UCSD-AML1 (cell line): ENCODE measurements around the gene TBC1D10B.
"Not testable (repeated sequence)": the region's sequence is repeated elsewhere in the genome, so short reads cannot be mapped to it uniquely, and the experiment has no call there.

Source experiments
- DNase-seq: peaks from one replicate; lab custom pipeline; 2025; ENCODE audit not compliant: unreplicated experiment; lab: John Stamatoyannopoulos, UW

Gene TBC1D10B

GRCh38 chr16:30397776-30398660, 27.7 kb upstream of the TBC1D10B start:
- no peak for DNase-seq

GRCh38 chr16:30397056-30397455, 26.8 kb upstream of the TBC1D10B start:
- no peak for DNase-seq

GRCh38 chr16:30396627-30397026, 26.3 kb upstream of the TBC1D10B start:
- not testable (repeated sequence) for DNase-seq

- no peak for DNase-seq
Measured at GRCh38 chr16:30395992-30396585, 25.8 kb upstream of the TBC1D10B start.

- peak; percentile 90 for DNase-seq
Measured at GRCh38 chr16:30395155-30395991, 25.1 kb upstream of the TBC1D10B start, which contains the start of gene ZNF48. Gene ZNF48, plus strand, starts transcription at chr16:30395420. Its CDS starts 375 bp downstream, at chr16:30395795.

GRCh38 chr16:30394592-30395154, 24.4 kb upstream of the TBC1D10B start:
- DNase-seq, result no peak

GRCh38 chr16:30383521-30383920, 13.2 kb upstream of the TBC1D10B start:
- no peak for DNase-seq

GRCh38 chr16:30382111-30382881, 12.0 kb upstream of the TBC1D10B start, which contains the start of gene SEPTIN1:
Gene SEPTIN1, minus strand, starts transcription at chr16:30382561. Its CDS starts 19 bp downstream, at chr16:30382542.
- peak; percentile 41 for DNase-seq

GRCh38 chr16:30381291-30382041, 11.2 kb upstream of the TBC1D10B start:
- no peak for DNase-seq

- DNase-seq, result no peak
Measured at GRCh38 chr16:30380803-30381208, 10.5 kb upstream of the TBC1D10B start.

- no peak for DNase-seq
Measured at GRCh38 chr16:30380072-30380802, 9.9 kb upstream of the TBC1D10B start.

- no peak for DNase-seq
Measured at GRCh38 chr16:30379158-30379783, 9.0 kb upstream of the TBC1D10B start.

GRCh38 chr16:30378236-30379157, 8.2 kb upstream of the TBC1D10B start:
- DNase-seq, result peak; percentile 99

GRCh38 chr16:30377812-30378235, 7.5 kb upstream of the TBC1D10B start:
- peak; percentile 91 for DNase-seq

GRCh38 chr16:30377050-30377811, 6.9 kb upstream of the TBC1D10B start:
- no peak for DNase-seq

- DNase-seq, result no peak
Measured at GRCh38 chr16:30376461-30376902, 6.2 kb upstream of the TBC1D10B start.
